IMR-90 (cell line): ENCODE data around the gene SDK1. TPM values are rescaled to one million over a fixed set of nuclear protein-coding genes. Genes with fewer than 3 reads are reported as not detected.

Source experiments
- ATAC-seq: fragments of 200-7000 bp; cut with Tn5 transposase; 2 replicates; pipeline ENCODE4 v1.9.1; 2020; ENCODE audit warnings: low read depth, mild to moderate bottlenecking, moderate library complexity
- BruUV-seq: library from RNA; stranded (reverse); fragments of 400-500 nt; replicated peaks from 2 replicates; lab custom pipeline; 2021; lab: Mats Ljungman, UMichigan
- CTCF ChIA-PET: fragments of 300-600 bp; formaldehyde crosslinking; extraction: SDS; loops from one replicate; lab custom pipeline; 2021; ENCODE audit warnings: antibody characterized with exemption; lab: Yijun Ruan, JAX
- POLR2A ChIA-PET: fragments of 300-600 bp; sonication (Branson Sonifier 250); formaldehyde crosslinking; loops from one replicate; lab custom pipeline; 2022; ENCODE audit warnings: antibody characterized with exemption; ENCODE audit not compliant: unreplicated experiment; lab: Charles Lee
- DNase-seq: peaks from one replicate; pipeline ENCODE4 v3.0.0; 2013
- H2AFZ ChIP-seq: replicated peaks from 2 replicates; pipeline ENCODE3; 2013; ENCODE audit warnings: low read length, mild to moderate bottlenecking; ENCODE audit not compliant: poor library complexity
- H2AK5ac ChIP-seq: 2 replicates; pipeline ENCODE4 v1.6.1; 2013; ENCODE audit warnings: low read depth, low read length, inconsistent platforms
- H2AK9ac ChIP-seq: replicated peaks from 2 replicates; pipeline ENCODE3; 2013; ENCODE audit warnings: mild to moderate bottlenecking, low read depth, low read length, moderate library complexity; ENCODE audit not compliant: poor library complexity
- H2BK120ac ChIP-seq: 2 replicates; pipeline ENCODE4 v1.6.1; 2013; ENCODE audit warnings: low read depth, low read length, inconsistent platforms
- H2BK15ac ChIP-seq: 3 replicates; pipeline ENCODE4 v1.6.1; 2013; ENCODE audit warnings: low read depth, low read length, inconsistent platforms
- H2BK20ac ChIP-seq: 2 replicates; pipeline ENCODE4 v1.6.1; 2013; ENCODE audit warnings: low read depth, mild to moderate bottlenecking, inconsistent platforms, low read length, moderate library complexity
- H2BK5ac ChIP-seq: 2 replicates; pipeline ENCODE4 v1.6.1; 2013; ENCODE audit warnings: mild to moderate bottlenecking, low read depth, low read length, inconsistent platforms; ENCODE audit not compliant: poor library complexity, severe bottlenecking
- H3K14ac ChIP-seq: replicated peaks from 2 replicates; pipeline ENCODE4 v1.6.1; 2013; ENCODE audit warnings: low read depth, low read length, inconsistent platforms
- H3K18ac ChIP-seq: 2 replicates; pipeline ENCODE4 v1.6.1; 2013; ENCODE audit warnings: low read depth, low read length, control low read depth
- H3K23ac ChIP-seq: 2 replicates; pipeline ENCODE4 v1.6.1; 2013; ENCODE audit warnings: low read depth, low read length, inconsistent platforms
- H3K27ac ChIP-seq: 2 replicates; pipeline ENCODE4 v1.5.1; 2013; ENCODE audit warnings: mild to moderate bottlenecking, control low read depth, low read length; ENCODE audit not compliant: insufficient read depth
- H3K27me3 ChIP-seq: 2 replicates; pipeline ENCODE4 v1.6.1; 2013; ENCODE audit warnings: low read length; ENCODE audit not compliant: control insufficient read depth, insufficient read depth
- H3K36me3 ChIP-seq: 2 replicates; pipeline ENCODE4 v1.6.1; 2013; ENCODE audit warnings: low read length, mixed read lengths; ENCODE audit not compliant: control insufficient read depth, insufficient read depth
- H3K4ac ChIP-seq: 2 replicates; pipeline ENCODE4 v1.6.1; 2013; ENCODE audit warnings: low read depth, low read length, inconsistent platforms
- H3K4me1 ChIP-seq: 2 replicates; pipeline ENCODE4 v1.6.1; 2013; ENCODE audit warnings: low read length, mixed read lengths; ENCODE audit not compliant: control insufficient read depth, insufficient read depth
- H3K4me2 ChIP-seq: 2 replicates; pipeline ENCODE4 v1.6.1; 2013; ENCODE audit warnings: low read depth, mild to moderate bottlenecking, control low read depth, low read length, moderate library complexity
- H3K4me3 ChIP-seq: 2 replicates; pipeline ENCODE4 v1.5.1; 2013; ENCODE audit warnings: low read depth, mild to moderate bottlenecking, control low read depth, low read length, moderate library complexity; ENCODE audit not compliant: insufficient read depth
- H3K56ac ChIP-seq: 2 replicates; pipeline ENCODE4 v1.6.1; 2013; ENCODE audit warnings: low read length, inconsistent platforms; ENCODE audit not compliant: insufficient read depth; ENCODE audit errors: extremely low read depth
- H3K79me1 ChIP-seq, 2 experiments: 2 replicates each; pipeline ENCODE4 v1.6.1; 2013; ENCODE audit warnings: low read length in 2 of 2, inconsistent platforms in 1 of 2, low read depth in 1 of 2
- H3K9ac ChIP-seq: 2 replicates; pipeline ENCODE4 v1.6.1; 2013; ENCODE audit warnings: low read depth, low read length, control low read depth
- H3K9me1 ChIP-seq: 2 replicates; pipeline ENCODE4 v1.6.1; 2013; ENCODE audit warnings: low read length, inconsistent platforms; ENCODE audit not compliant: insufficient read depth
- H3K9me3 ChIP-seq: 2 replicates; pipeline ENCODE4 v1.6.1; 2013; ENCODE audit warnings: low read length; ENCODE audit not compliant: control insufficient read depth, insufficient read depth
- H4K20me1 ChIP-seq: 2 replicates; pipeline ENCODE4 v1.6.1; 2013; ENCODE audit warnings: low read length, inconsistent platforms; ENCODE audit not compliant: insufficient read depth
- H4K5ac ChIP-seq: 2 replicates; pipeline ENCODE4 v1.6.1; 2013; ENCODE audit warnings: mild to moderate bottlenecking, low read depth, low read length, control low read depth
- H4K8ac ChIP-seq, 2 experiments: 2 replicates each; pipeline ENCODE4 v1.6.1; 2013; ENCODE audit warnings: low read depth in 2 of 2, low read length in 2 of 2, control low read depth in 1 of 2, inconsistent platforms in 1 of 2
- H4K91ac ChIP-seq: 2 replicates; pipeline ENCODE4 v1.6.1; 2013; ENCODE audit warnings: low read depth, low read length, inconsistent platforms; ENCODE audit not compliant: insufficient read depth
- BHLHE40 ChIP-seq: fragments of 150-350 bp; IDR thresholded peaks from 2 replicates; pipeline ENCODE4 v1.6.1; 2016; ENCODE audit warnings: mild to moderate bottlenecking, low read depth, low read length
- WGBS, 2 experiments: methylation state at CpG; one replicate each; pipeline versions ENCODE4 v1.1.5 to v1.1.7; 2013; ENCODE audit warnings: missing lambda C conversion rate in 2 of 2; ENCODE audit not compliant: insufficient read length in 1 of 2; ENCODE audit errors: extremely low coverage in 2 of 2; 5-methylcytosine and 5-hydroxymethylcytosine counted together
- dilution Hi-C: fragments of 300-500 bp; cut with HindIII; formaldehyde crosslinking; loops from one replicate; pipeline ENCODE4 v1.14.3; 2018; ENCODE audit warnings: low sequenced_read_pairs; ENCODE audit not compliant: unreplicated experiment
- in situ Hi-C: fragments of 300-500 bp; cut with MboI; formaldehyde crosslinking; loops from 3 replicates; pipeline ENCODE4 v1.14.3; 2019; ENCODE audit warnings: low sequenced_read_pairs, inconsistent platforms, mixed read lengths
- intact Hi-C: fragments of 100-400 bp; cut with micrococcal nuclease; formaldehyde crosslinking; loops from 2 replicates; pipeline ENCODE4 v1.10.0; 2022
- polyA plus RNA-seq, 3 experiments: library from polyadenylated mRNA; depleted of rRNA; stranded (reverse); fragments of >200 nt; gene quantifications; 2 replicates each; pipeline ENCODE4 v1.2.3, GENCODE V29; 2012; ENCODE audit warnings: low replicate concordance in 1 of 3
- total RNA-seq: library from RNA; depleted of rRNA; stranded (reverse); fragments of >200 nt; gene quantifications from 2 replicates; pipeline ENCODE4 v1.2.3, GENCODE V29; 2012

The SDK1 gene
- total and polyA plus RNA-seq, 2 of the 4 experiments (the other 2 are of a cell fraction): 1.5 to 1.6 TPM

- H3K4me3 ChIP-seq: no peak overlapping the region
- no peak overlapping the region for H2AFZ ChIP-seq
- in situ Hi-C loops: no loop called here
- H3K9me1 ChIP-seq: no peaks in the 10 kb centered on the region
- H3K14ac ChIP-seq: no peak overlapping the region
- H2AK9ac ChIP-seq: no peak overlapping the region
- ATAC-seq (no peak), DNase-seq (no peak)
- H2BK120ac ChIP-seq: no peak overlapping the region
- no peak for TF ChIP-seq BHLHE40
- no peaks in the 10 kb centered on the region for H4K20me1 ChIP-seq
- intact Hi-C loops: no loop called here
- H3K4ac ChIP-seq: no peak overlapping the region
- no peak overlapping the region for H2BK15ac ChIP-seq
- H3K79me1 ChIP-seq: no peaks in the 10 kb centered on the region
- H4K5ac ChIP-seq: no peak overlapping the region
- no peak overlapping the region for H3K23ac ChIP-seq
- no CpG with 5 or more reads among the region's 5 CpGs for WGBS, 2 experiments
- H2AK5ac ChIP-seq: no peak overlapping the region
- H3K36me3 ChIP-seq: no peaks in the 10 kb centered on the region
- ChIA-PET POLR2A (no interaction called here), CTCF (no interaction called here)
- H3K18ac ChIP-seq: no peak overlapping the region
- no peaks in the 10 kb centered on the region; the same call in 1 of the 2 replicates for H3K27me3 ChIP-seq
- H3K27ac ChIP-seq: no peak overlapping the region
- dilution Hi-C loops: no loop called here
- no peak overlapping the region for H2BK5ac ChIP-seq
- BruUV-seq: no TSS peak
- no peak overlapping the region for H4K91ac ChIP-seq
- no peak overlapping the region for H4K8ac ChIP-seq
- no peak overlapping the region for H3K4me2 ChIP-seq
- no peak overlapping the region for H2BK20ac ChIP-seq
- no peaks in the 10 kb centered on the region for H3K4me1 ChIP-seq
- no peak overlapping the region for H3K9ac ChIP-seq
- H3K56ac ChIP-seq: no peak overlapping the region
- no peaks in the 10 kb centered on the region; the same call in 1 of the 2 replicates for H3K9me3 ChIP-seq
Observed at GRCh38 chr7:3358991-3359390, 57.9 kb downstream of the SDK1 start.
